Astrocyte (in vitro differentiated cells and primary cell): Measurements from ENCODE around the gene SLC25A29.

Experiments
- EZH2 ChIP-seq: IDR thresholded peaks from 2 replicates; pipeline ENCODE4 v1.6.1; 2012; ENCODE audit warnings: mild to moderate bottlenecking, low read length, inconsistent platforms; ENCODE audit not compliant: insufficient read depth
- TF ChIP-seq, protein P1 (sequence below): IDR thresholded peaks from 2 replicates; pipeline ENCODE4 v1.5.1; 2011; ENCODE audit warnings: low read depth, mild to moderate bottlenecking, inconsistent platforms, low read length, moderate library complexity; ENCODE audit not compliant: insufficient read depth

DNA sequence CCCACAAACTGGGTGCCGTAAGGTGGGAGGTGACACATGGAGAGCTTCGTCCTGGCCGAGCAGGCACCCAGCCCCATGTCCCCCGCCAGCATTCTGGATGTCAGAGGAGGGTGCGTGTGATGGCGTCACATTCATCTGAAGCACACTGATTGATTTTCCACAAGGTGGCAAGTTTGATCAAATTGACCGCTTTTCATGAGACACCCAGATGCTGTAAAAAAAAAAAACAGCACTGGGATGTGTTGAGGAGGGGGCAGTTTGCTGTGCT is 24.2 kb downstream of the SLC25A29 start:
- no peak for TF ChIP-seq EZH2
- TF ChIP-seq, protein P1, sequence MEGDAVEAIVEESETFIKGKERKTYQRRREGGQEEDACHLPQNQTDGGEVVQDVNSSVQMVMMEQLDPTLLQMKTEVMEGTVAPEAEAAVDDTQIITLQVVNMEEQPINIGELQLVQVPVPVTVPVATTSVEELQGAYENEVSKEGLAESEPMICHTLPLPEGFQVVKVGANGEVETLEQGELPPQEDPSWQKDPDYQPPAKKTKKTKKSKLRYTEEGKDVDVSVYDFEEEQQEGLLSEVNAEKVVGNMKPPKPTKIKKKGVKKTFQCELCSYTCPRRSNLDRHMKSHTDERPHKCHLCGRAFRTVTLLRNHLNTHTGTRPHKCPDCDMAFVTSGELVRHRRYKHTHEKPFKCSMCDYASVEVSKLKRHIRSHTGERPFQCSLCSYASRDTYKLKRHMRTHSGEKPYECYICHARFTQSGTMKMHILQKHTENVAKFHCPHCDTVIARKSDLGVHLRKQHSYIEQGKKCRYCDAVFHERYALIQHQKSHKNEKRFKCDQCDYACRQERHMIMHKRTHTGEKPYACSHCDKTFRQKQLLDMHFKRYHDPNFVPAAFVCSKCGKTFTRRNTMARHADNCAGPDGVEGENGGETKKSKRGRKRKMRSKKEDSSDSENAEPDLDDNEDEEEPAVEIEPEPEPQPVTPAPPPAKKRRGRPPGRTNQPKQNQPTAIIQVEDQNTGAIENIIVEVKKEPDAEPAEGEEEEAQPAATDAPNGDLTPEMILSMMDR, result no peak
